Endodermal cell (in vitro differentiated cells): ENCODE measurements around the gene RBMS1. TPM values are rescaled to one million over a fixed set of nuclear protein-coding genes. Genes with fewer than 3 reads are reported as not detected.

Experiments
- DNase-seq: peaks from one replicate; pipeline ENCODE4 v3.0.0-alpha.2; 2017
- H3K27ac ChIP-seq: 2 replicates; pipeline ENCODE4 v1.5.1; 2013; ENCODE audit warnings: mild to moderate bottlenecking, low read depth, low read length, moderate library complexity
- H3K27me3 ChIP-seq: 2 replicates; pipeline ENCODE4 v1.6.1; 2013; ENCODE audit warnings: mild to moderate bottlenecking, low read length, moderate library complexity; ENCODE audit not compliant: insufficient read depth, control insufficient read depth, poor library complexity, severe bottlenecking
- H3K36me3 ChIP-seq: 2 replicates; pipeline ENCODE4 v1.7.0; 2013; ENCODE audit warnings: mild to moderate bottlenecking, low read length, moderate library complexity; ENCODE audit not compliant: control insufficient read depth, insufficient read depth
- H3K4me1 ChIP-seq: one replicate; pipeline ENCODE4 v1.7.0; 2013; ENCODE audit warnings: low read length; ENCODE audit not compliant: control insufficient read depth, insufficient read depth
- H3K4me3 ChIP-seq: 2 replicates; pipeline ENCODE4 v1.5.1; 2013; ENCODE audit warnings: mild to moderate bottlenecking, low read length, moderate library complexity
- H3K9ac ChIP-seq: 2 replicates; pipeline ENCODE4 v1.6.1; 2013; ENCODE audit warnings: mild to moderate bottlenecking, low read length, moderate library complexity; ENCODE audit not compliant: poor library complexity, severe bottlenecking; ENCODE audit errors: extremely low read depth
- H3K9me3 ChIP-seq: 2 replicates; pipeline ENCODE4 v1.6.1; 2013; ENCODE audit warnings: mild to moderate bottlenecking, low read length, moderate library complexity; ENCODE audit not compliant: control insufficient read depth
- H3K27ac Mint-ChIP-seq: 2 replicates; pipeline ENCODE4 v1.8.0; 2020; ENCODE audit warnings: mixed read lengths
- H3K27me3 Mint-ChIP-seq: 2 replicates; pipeline ENCODE4 v1.8.0; 2021; ENCODE audit warnings: mild to moderate bottlenecking, mixed read lengths; ENCODE audit not compliant: insufficient read depth
- H3K36me3 Mint-ChIP-seq: 2 replicates; pipeline ENCODE4 v1.8.0; 2020; ENCODE audit warnings: low read depth, mixed read lengths
- H3K4me1 Mint-ChIP-seq: 2 replicates; pipeline ENCODE4 v1.8.0; 2020; ENCODE audit warnings: mixed read lengths
- H3K4me3 Mint-ChIP-seq: 2 replicates; pipeline ENCODE4 v1.8.0; 2020; ENCODE audit warnings: mild to moderate bottlenecking, moderate library complexity, mixed read lengths
- H3K9me3 Mint-ChIP-seq: 2 replicates; pipeline ENCODE4 v1.8.0; 2020; ENCODE audit warnings: mild to moderate bottlenecking, mixed read lengths
- CTCF ChIP-seq: fragments of 200-600 bp; sonication (generic); conservative IDR thresholded peaks from 2 replicates; pipeline ENCODE4 v1.5.0; 2021; ENCODE audit warnings: antibody characterized with exemption, mild to moderate bottlenecking
- WGBS, 2 experiments: methylation state at CpG; one replicate each; pipeline versions ENCODE4 v1.1.5 to v1.1.7; 2013; ENCODE audit warnings: missing lambda C conversion rate in 2 of 2, mixed read lengths in 1 of 2; ENCODE audit not compliant: insufficient coverage in 1 of 2, insufficient read length in 1 of 2; 5-methylcytosine and 5-hydroxymethylcytosine counted together
- total RNA-seq, 2 donors: library from RNA; stranded (reverse); fragmentation: NEBNext Ultra II Directional in 1 of 2; extraction: Animal tissue kit (Norgen Biotek cat#: 25700) in 1 of 2; gene quantifications; 2 replicates in 1 of 2; 3 replicates in 1 of 2; pipeline ENCODE4 v1.2.1, GENCODE V29; 2021

Gene RBMS1
- total RNA-seq, 2 donors from 2014 or later = 90.7 to 124 TPM

GRCh38 chr2:160353813-160354212 lies 139.8 kb downstream of the RBMS1 start:
- peaks cover 6% of the 10 kb centered on the region for H3K9me3 ChIP-seq
- no peaks in the 10 kb centered on the region for H3K27me3 ChIP-seq
- H3K27ac ChIP-seq = no peak overlapping the region
- no peak overlapping the region for H3K9ac ChIP-seq
- WGBS, 2 experiments = 93 to 100% methylated on average over 3 to 5 of the region's 5 CpGs
- H3K4me1 ChIP-seq = no peaks in the 10 kb centered on the region
- no peak for DNase-seq
- H3K36me3 ChIP-seq = peaks cover 38% of the 10 kb centered on the region
- Mint-ChIP-seq H3K27ac (no peak overlapping the region), H3K4me3 (no peak overlapping the region), H3K4me1 (peaks cover 6% of the 10 kb centered on the region), H3K36me3 (peaks cover 29% of the 10 kb centered on the region), H3K27me3 (no peaks in the 10 kb centered on the region), H3K9me3 (no peaks in the 10 kb centered on the region)
- no peak for TF ChIP-seq CTCF
- no peak overlapping the region for H3K4me3 ChIP-seq

- no peak overlapping the region for H3K27ac Mint-ChIP-seq
- H3K9me3 Mint-ChIP-seq = no peaks in the 10 kb centered on the region
- WGBS, 2 experiments = 90 to 100% methylated on average over 1 of the region's 1 CpG
- Histone ChIP-seq H3K4me3 (no peak overlapping the region), H3K27ac (no peak overlapping the region), H3K27me3 (no peaks in the 10 kb centered on the region), H3K4me1 (no peaks in the 10 kb centered on the region), H3K9ac (no peak overlapping the region), H3K36me3 (peaks cover 42% of the 10 kb centered on the region), H3K9me3 (peaks cover 6% of the 10 kb centered on the region)
- peaks cover 6% of the 10 kb centered on the region for H3K4me1 Mint-ChIP-seq
- DNase-seq = no peak
- no peak overlapping the region for H3K4me3 Mint-ChIP-seq
- no peaks in the 10 kb centered on the region for H3K27me3 Mint-ChIP-seq
- peaks cover 29% of the 10 kb centered on the region for H3K36me3 Mint-ChIP-seq
- TF ChIP-seq CTCF = peak; percentile 59
Observed at GRCh38 chr2:160353166-160353565, 140.4 kb downstream of the RBMS1 start.

GRCh38 chr2:160352500-160352899 lies 141.1 kb downstream of the RBMS1 start:
- Histone ChIP-seq H3K4me3 (no peak overlapping the region), H3K9me3 (peaks cover 6% of the 10 kb centered on the region), H3K4me1 (no peaks in the 10 kb centered on the region), H3K9ac (no peak overlapping the region), H3K36me3 (peaks cover 43% of the 10 kb centered on the region), H3K27me3 (no peaks in the 10 kb centered on the region), H3K27ac (no peak overlapping the region)
- H3K27ac Mint-ChIP-seq = no peak overlapping the region
- 84% methylated on average over 5 of the region's 5 CpGs; no CpG with 5 or more reads in 1 of the 2 experiments for WGBS, 2 experiments
- peaks cover 6% of the 10 kb centered on the region for H3K4me1 Mint-ChIP-seq
- no peaks in the 10 kb centered on the region for H3K9me3 Mint-ChIP-seq
- H3K4me3 Mint-ChIP-seq = no peak overlapping the region
- H3K27me3 Mint-ChIP-seq = no peaks in the 10 kb centered on the region
- no peak for TF ChIP-seq CTCF
- no peak for DNase-seq
- peaks cover 22% of the 10 kb centered on the region for H3K36me3 Mint-ChIP-seq
